Fibroblast of skin of right biceps (primary cell): Measurements from ENCODE around the gene NPBWR2.

Experiments used
- DNase-seq: peaks from one replicate; pipeline ENCODE4 v3.0.0-alpha.2; 2013

NPBWR2 gene

DNA sequence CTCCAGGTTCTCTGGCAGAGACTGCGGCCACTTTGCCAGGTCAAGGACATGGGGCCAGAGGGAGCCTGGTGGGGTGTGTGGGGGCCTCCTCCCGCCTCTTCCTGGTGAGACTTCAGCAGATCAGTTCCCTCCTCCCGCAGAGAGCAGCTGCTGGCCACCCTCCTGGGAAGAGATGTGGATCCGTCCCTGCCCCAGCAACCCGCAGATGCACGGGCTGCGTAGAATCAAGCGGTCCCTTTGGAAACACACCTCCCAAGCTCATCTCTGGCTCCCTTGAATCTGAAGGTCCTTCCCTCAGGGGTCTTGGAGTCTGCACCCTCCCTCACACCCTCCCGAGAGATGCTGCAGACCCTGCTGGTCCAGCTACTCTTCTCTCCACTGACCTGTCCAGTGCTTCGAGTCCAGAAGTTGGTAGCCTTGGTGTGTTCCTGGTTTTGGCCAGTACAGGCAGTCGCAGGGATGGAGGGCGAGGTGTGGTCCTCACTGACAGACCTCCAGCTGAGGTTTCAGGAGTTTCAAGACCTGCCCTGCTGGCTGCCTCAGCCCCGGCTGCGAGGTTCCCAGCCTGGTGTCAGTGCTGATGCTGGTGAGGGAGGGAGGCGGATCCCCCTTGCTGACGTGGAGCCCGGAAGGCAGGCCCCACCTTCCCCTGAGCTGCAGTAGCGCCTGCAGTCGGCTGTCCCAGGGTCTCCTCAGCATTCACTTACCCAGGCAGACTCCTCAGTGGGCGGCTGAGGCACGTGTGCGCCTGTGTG is at the start of gene NPBWR2:
Gene NPBWR2, minus strand, starts transcription at position 585 of the 755 bp plus-strand sequence. CDS start 734 bp downstream, outside the sequence.
- no peak for DNase-seq

GRCh38 chr20:64156136-64156885 is 48.9 kb upstream of the NPBWR2 start:
- DNase-seq, result no peak

DNA sequence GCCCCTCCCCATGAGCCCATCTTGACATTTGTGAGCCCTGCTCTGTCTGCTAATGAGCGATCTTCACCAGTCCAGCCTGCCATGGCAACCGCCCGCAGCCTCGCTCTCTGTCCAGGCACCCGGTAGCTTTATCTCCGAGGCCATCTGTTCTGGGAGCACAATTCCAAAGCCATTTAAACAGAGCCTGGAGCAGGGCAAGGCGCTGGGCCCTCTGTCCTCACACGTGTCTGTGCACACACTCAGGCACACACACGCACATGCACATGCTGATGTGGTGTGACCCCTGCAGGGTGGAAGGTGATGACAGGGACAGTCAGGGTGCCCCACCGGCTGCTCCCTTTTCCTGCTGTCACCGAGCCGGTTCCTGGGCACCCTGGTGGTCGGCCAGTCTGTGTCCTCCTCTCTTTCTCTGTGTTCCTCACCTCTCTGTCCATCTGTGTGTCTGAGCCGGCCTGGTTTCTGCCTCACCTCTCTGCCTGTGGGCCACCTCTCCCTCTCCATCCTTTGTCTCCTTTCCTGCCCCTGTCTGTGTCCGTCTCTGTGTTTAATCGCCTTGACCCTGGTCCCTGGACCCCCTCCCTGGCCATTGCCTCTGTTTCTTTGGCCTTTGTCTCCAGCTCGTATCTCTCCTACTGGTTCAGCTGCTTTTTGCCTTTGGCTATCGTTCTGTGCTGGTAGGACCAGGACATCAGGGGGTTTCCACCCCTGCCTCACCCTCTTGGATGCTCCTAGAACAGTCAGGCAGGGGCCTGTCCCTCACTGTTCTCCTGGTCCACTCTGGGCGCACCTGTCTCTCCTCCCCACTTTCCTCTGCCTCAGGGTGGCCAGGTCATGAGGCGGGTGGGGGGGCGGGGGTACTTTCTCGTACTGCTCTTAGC is 48.1 kb upstream of the NPBWR2 start:
- no peak for DNase-seq

GRCh38 chr20:64154590-64155257 is 47.4 kb upstream of the NPBWR2 start:
- DNase-seq, result no peak

GRCh38 chr20:64153861-64154589 is 46.7 kb upstream of the NPBWR2 start:
- no peak for DNase-seq

- no peak for DNase-seq
These were observed 46.0 kb upstream of the NPBWR2 start for GRCh38 chr20:64153410-64153809.

- DNase-seq, result no peak
These were observed 45.5 kb upstream of the NPBWR2 start for GRCh38 chr20:64152906-64153305.

GRCh38 chr20:64151633-64152530 is 44.5 kb upstream of the NPBWR2 start:
- DNase-seq, result peak; percentile 18

DNA sequence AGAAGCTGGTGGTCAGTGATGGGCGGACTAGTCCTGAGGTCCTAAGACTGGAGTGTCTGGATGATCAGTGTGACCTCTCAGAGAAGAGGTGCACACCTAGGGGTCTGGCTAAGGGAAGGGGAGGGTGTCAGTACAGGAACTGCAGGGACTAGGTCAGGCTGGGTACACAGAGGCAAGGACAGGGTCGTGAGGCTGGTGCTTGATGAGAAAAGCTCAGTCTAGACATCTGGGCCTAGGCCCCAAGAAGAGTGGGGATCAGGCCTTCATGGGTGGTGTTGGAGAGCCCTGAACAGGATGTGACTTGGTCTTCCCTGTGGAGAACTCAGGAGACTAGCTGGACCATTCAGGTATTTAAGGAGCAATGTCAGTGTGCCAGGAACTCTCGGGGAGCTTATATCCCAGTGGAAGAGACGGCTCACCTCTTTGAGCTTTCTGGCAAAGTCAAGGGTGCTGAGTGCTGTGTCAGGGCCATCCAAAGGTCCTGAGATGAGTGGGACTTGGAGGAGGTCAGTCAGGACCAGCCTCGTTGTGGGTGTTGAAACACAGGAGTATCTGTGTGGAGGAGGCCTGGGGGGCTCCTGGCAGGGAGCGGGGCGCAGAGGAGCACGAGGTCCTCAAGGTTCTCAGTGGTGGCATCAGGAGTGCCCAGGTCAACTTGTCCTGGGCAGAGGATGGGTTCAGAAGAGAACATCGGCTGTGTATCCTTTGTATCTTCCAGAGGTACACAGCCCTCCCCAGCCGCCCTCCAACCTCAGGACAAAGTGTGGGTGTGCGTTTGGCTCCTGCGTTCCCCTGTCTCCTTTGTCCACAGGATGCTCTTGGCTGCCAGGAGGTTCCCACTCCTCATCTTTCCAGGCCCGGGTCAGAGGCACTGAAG is 43.6 kb upstream of the NPBWR2 start:
- DNase-seq, result no peak

- no peak for DNase-seq
These were observed 42.6 kb upstream of the NPBWR2 start for GRCh38 chr20:64149809-64150560.

GRCh38 chr20:64149141-64149540 is 41.8 kb upstream of the NPBWR2 start:
- no peak for DNase-seq

- no peak for DNase-seq
These were observed 41.2 kb upstream of the NPBWR2 start for GRCh38 chr20:64148581-64148980.

DNA sequence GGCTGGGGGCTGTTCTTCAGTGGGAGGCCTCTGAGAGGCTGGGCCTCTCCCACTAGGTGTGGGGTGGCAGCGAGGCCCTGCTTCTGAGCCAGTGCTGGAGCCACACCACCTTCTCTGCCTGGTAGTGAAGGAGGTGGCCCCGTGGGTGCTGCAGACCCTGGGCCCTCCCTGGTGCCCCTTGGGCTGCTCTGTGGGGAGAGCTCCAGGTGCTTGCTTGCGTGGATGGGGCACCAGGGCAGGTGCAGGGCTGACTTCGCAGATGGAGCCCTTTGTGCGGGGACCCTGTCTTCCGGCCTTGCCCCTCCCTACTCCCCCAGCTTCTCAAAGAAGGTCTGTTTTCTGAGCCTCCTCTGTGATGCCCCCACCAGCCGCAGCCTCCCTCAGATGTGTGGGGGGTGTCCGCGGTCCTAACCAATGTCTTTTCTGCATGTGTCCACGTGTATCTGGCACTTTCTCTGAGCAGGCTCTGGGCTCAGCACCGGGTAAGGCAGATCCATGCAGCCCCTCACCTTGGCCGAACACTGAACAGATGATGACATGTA is 39.6 kb upstream of the NPBWR2 start:
- no peak for DNase-seq

DNA sequence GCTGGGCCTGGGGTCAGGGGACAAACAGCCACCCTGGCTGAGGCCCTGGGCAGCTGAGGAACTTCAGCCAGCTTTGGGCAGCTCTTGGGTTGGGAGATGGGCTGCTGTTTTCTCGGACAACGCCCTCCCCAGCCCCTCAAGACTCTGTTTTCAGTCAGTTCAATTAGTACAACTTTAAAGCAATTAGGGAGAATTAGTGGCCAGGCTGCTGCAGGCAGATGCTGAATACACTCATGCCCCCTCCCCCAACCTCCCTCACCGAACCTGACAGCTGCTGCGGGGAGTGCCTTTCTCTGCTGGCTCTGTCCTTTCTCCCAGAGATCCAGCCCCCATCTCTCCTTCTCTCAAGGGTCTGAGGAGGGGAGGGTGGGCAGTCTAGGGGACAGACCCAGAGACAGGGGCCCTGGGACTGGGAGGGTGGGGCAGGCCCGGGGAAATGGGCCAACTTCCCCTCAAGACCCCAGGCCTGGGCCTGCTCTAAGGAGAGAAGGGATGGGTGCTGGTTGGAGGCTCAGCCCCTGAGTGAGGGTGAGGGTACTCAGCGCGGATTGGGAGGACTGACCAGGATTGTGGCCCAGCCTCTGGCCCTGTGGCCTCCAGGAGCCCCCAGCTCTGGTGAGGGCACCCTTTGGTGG is 39.1 kb upstream of the NPBWR2 start:
- no peak for DNase-seq

DNA sequence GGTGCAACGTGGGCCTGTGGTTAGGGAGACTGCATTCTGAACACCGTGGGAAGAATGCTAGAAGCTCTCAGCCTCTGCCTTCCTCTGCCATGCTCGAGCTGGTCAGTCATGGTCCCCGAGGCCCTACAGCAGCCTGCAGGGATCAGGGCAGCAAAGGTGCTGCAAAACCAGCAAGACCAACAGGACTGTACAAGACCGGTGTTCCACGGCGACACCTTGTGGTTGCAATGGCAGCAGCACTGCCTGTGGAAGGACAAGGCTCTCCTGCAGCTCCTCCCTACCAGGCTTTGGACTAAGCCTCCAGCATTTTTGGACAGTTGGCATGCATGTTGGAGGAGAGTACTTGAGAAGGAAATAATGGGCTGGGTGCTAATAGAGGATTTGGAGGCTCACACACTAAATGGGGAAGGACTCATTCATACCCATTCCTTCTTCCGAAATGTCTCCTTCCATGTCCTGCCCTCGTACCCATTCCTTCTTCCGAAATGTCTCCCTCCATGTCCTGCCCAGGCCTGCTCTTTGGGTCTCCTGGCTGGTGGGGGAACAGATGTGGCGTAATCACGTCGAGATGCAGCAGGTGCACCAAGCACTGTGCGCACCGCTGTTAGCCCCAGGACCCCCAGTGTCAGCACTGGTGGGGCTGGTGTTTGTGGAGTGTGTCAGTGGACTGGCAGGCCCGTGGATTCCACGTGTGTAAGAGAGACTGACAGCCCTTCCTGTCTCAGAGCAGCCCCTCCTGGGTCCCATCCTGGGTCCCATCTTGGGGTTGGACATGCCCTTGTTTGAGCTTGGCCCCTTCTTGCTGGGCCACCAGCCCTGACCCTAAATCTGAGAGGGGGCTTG is 38.3 kb upstream of the NPBWR2 start:
- no peak for DNase-seq

- DNase-seq, result no peak
These were observed 37.0 kb upstream of the NPBWR2 start for GRCh38 chr20:64144144-64144912.
